Kidney epithelial cell (primary cell): ENCODE results near the gene GRM6. TPM values are rescaled to one million over a fixed set of nuclear protein-coding genes. Genes with fewer than 3 reads are reported as not detected.

Experiments
- DNase-seq: peaks from one replicate; pipeline ENCODE4 v3.0.0-alpha.2; 2010; ENCODE audit warnings: low read depth
- H3K27me3 ChIP-seq: 2 replicates; pipeline ENCODE4 v1.6.0; 2011; ENCODE audit warnings: low read length; ENCODE audit not compliant: control insufficient read depth, insufficient read depth
- H3K36me3 ChIP-seq: 2 replicates; pipeline ENCODE4 v1.5.1; 2011; ENCODE audit warnings: low read length; ENCODE audit not compliant: control insufficient read depth, insufficient read depth
- H3K4me3 ChIP-seq: 2 replicates; pipeline ENCODE4 v1.5.1; 2011; ENCODE audit warnings: low read depth, mild to moderate bottlenecking, control low read depth, low read length
- CTCF ChIP-seq: IDR thresholded peaks from 2 replicates; pipeline ENCODE4 v1.5.1; 2011; ENCODE audit warnings: mild to moderate bottlenecking, moderate library complexity, low read length, control low read depth, inconsistent platforms; ENCODE audit not compliant: insufficient read depth, poor library complexity, severe bottlenecking
- total RNA-seq: library from RNA; depleted of rRNA; stranded (reverse); fragments of >200 nt; gene quantifications from 2 replicates; pipeline ENCODE4 v1.2.3, GENCODE V29; 2015

GRM6 gene
- total RNA-seq, 1 donor from 2014 or later, result not detected

GRCh38 chr5:178981381-178981780 lies 13.7 kb downstream of the GRM6 start:
- Histone ChIP-seq H3K36me3 (no peaks in the 10 kb centered on the region), H3K27me3 (no peaks in the 10 kb centered on the region), H3K4me3 (no peak overlapping the region)
- DNase-seq, result no peak
- TF ChIP-seq CTCF, result no peak

- TF ChIP-seq CTCF, result no peak
- no peak for DNase-seq
- Histone ChIP-seq H3K4me3 (no peak overlapping the region), H3K27me3 (no peaks in the 10 kb centered on the region), H3K36me3 (no peaks in the 10 kb centered on the region)
Observed at GRCh38 chr5:178965465-178966055, 29.6 kb downstream of the GRM6 start.

- peaks cover 2% of the 10 kb centered on the region for H3K36me3 ChIP-seq
- no peaks in the 10 kb centered on the region for H3K27me3 ChIP-seq
- peak overlapping the region; percentile 69 for H3K4me3 ChIP-seq
- no peak for TF ChIP-seq CTCF
- no peak for DNase-seq
Observed at GRCh38 chr5:178941361-178941760, 53.8 kb downstream of the GRM6 start.

- Histone ChIP-seq H3K36me3 (peaks cover 2% of the 10 kb centered on the region), H3K4me3 (peak within 1 kb of the TSS; percentile 69), H3K27me3 (no peaks in the 10 kb centered on the region)
- peak; percentile 87 for DNase-seq
- TF ChIP-seq CTCF, result no peak
Observed at GRCh38 chr5:178940569-178941360, 54.4 kb downstream of the GRM6 start, which contains the start of gene ZNF454. TSS of gene ZNF454 (plus strand) at chr5:178941198. CDS start at chr5:178942792, 1,594 bp downstream.

- no peak for DNase-seq
- Histone ChIP-seq H3K4me3 (no peak overlapping the region), H3K36me3 (no peaks in the 10 kb centered on the region), H3K27me3 (no peaks in the 10 kb centered on the region)
- TF ChIP-seq CTCF, result no peak
Observed at GRCh38 chr5:178931846-178932760, 63.0 kb downstream of the GRM6 start.

Other genes with a start within 250 kb of the GRM6 start
- 10.3 and 11.3 TPM in 2 replicates for gene ZNF354B, start 135.4 kb downstream of the GRM6 start, total RNA-seq
- 1.3 and 2.9 TPM in 2 replicates for gene ZFP2, start 99.4 kb downstream of the GRM6 start, total RNA-seq
- 5.0 and 5.8 TPM in 2 replicates for gene ZNF454, start 54.1 kb downstream of the GRM6 start, total RNA-seq
- gene ZNF879, start 28.5 kb upstream of the GRM6 start, total RNA-seq, result 2.3 and 4.4 TPM in 2 replicates
- 6.9 and 7.9 TPM in 2 replicates for gene ZNF354C, start 65.1 kb upstream of the GRM6 start, total RNA-seq